Measurements from ENCODE around the gene CNKSR1.

The CNKSR1 gene, protein sequence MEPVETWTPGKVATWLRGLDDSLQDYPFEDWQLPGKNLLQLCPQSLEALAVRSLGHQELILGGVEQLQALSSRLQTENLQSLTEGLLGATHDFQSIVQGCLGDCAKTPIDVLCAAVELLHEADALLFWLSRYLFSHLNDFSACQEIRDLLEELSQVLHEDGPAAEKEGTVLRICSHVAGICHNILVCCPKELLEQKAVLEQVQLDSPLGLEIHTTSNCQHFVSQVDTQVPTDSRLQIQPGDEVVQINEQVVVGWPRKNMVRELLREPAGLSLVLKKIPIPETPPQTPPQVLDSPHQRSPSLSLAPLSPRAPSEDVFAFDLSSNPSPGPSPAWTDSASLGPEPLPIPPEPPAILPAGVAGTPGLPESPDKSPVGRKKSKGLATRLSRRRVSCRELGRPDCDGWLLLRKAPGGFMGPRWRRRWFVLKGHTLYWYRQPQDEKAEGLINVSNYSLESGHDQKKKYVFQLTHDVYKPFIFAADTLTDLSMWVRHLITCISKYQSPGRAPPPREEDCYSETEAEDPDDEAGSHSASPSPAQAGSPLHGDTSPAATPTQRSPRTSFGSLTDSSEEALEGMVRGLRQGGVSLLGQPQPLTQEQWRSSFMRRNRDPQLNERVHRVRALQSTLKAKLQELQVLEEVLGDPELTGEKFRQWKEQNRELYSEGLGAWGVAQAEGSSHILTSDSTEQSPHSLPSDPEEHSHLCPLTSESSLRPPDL

DNA sequence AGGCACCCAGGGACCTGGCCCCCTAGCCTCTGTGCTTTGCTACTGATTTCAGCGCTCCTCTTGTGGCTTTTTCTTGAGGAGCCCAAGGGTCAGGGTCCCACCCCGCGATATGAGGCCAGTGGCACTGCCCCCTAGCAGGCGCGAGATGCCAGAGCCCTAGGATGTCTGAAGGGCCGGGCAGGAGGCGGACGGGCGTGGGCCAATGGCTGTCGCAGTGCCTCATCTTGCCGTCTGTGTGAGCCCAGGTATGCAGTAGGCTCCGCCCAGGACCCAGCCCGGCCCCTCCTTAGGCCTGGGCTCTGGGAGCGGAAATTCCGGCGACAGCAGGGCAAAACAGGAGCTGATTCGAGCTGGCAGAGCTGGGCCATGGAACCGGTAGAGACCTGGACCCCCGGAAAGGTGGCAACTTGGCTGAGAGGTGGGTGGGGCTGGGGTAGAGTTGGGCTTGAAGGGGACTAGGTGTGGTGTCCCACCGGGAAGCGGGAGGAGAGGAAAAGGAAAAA is at the start of gene CNKSR1:
Gene CNKSR1 (plus strand): TSS at position 310 of the 503 bp plus-strand sequence. CDS start 57 bp downstream, at position 367.
- no peak for DNase-seq

DNA sequence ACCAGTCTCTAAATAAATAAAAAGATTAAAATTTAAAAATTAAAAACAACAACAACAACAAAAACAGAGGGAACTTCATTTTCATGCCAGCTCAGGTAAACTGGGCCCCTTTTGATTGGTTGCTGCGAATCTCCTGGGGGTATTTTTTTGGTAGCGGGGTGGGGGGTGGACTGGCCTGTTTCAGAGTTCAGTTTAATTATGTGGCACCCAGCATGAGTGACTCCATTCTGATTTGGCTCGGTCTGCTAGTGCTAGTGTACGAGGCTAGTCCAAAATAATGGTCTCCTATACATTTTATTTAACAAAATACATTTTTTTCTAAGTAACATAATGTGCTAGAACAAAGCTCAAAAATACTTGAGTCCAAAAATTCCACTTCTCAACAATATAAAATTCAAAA is 47.5 kb upstream of the CNKSR1 start:
- DNase-seq, result no peak

DNA sequence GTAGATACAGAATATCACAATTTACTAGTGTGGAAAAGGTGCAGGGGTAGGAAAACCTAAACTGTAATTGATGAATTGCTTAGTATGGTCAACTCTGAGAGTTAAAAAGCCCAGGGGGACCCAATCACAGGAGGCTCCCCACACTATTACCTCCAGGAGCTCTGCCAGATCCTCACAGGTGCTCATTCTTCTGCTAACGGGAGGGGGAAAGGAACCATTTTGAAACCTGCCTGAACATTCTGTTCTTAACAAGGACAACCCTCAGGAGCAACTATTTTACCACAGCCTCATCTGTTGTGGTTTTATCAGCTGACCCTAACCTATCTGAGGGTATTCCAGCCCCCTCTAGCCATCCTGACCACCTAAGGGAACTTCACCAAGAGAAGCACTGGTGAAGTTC is 46.6 kb upstream of the CNKSR1 start:
- no peak for DNase-seq

DNA sequence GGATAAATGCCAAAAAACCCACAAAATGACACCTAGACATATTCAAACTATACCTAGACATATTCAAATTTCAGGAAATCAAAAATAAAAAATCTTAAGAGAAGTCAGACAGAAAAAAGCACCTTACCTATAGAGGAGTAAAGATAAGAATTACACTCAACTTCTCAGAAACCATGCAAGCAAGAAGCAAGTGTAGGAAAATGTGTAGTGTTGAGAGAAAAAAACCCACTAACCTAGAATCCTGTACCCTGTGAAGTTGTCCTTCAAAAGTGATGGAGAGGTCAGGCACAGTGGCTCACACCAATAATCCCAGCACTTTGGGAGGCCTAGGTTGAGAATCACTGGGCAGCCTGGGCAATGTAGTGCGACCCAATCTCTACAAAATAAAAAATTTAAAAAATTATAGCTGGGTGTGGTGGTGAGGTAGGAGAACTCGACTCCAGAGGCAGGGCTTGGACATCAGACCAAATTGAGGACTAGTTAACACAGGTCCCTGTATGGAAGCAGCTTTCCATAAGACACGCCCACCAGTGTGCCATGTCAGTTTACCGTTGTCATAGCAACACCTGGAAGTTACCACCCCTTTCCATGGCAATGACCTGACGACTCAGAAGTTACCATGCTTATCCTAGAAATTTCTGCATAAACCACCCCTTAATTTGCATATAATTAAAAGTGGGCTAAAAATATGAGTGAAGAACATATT is 45.0 kb upstream of the CNKSR1 start:
- no peak for DNase-seq

DNA sequence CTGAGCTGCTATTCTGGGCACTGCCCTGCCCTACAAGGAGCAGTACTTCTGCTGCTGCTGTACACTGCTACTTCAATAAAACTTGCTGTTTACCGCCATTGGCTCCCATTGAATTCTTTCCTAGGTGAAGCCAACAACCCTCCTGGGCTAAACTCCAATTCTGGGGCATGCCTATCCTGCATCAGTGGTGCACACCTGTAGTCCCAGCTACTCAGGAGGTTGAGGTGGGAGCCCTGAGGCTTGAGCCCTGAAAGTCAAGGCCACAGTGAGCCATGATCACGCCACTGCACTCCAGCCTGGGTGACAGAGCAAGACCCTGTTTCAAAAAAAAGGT is 44.5 kb upstream of the CNKSR1 start:
- no peak for DNase-seq

DNA sequence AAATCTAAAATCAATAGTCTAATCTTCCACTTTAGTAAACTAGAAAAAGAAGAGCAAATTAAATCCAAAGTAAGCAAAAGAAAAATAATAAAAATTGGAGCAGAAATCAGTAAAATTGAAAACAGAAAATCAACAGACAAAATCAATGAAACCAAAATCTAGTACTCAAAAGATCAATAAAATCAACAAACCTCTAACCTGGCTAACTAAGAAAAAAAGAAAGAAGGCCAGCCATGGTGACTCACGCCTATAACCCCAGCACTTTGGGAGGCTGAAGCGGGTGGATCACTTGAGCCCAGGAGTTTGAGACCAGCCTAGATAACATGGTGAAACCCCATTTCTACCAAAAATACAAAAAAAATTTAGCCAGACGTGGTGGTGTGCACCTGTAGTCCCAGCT is 42.8 kb upstream of the CNKSR1 start:
- DNase-seq, result no peak

DNA sequence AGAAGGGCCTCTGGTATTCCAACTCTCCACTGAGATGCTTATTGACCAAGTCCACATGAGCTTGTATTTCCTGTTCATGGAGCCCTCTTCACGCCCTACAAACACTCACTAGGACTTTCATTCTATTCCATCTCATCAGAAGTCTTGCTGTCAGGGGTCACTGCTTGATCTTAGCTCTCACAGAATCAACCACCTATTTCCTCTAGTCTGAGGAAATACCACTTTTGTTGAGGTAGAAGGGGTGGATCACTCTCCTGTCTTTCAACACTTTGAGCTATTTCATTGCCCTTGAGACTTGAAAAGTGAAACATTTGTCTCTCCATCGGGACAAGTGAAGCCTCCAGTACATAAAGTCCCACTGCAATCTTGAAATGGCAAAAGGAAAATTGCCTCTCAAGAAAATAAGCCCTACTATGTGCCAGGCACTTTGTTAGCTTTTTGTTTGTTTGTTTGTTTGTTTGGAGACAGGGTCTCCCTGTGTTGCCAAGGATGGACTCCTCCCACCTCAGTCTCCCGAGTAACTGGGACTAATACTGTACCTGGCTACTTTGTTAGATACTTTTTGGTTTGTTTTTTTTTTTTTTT is 38.2 kb upstream of the CNKSR1 start:
- DNase-seq, result no peak

DNA sequence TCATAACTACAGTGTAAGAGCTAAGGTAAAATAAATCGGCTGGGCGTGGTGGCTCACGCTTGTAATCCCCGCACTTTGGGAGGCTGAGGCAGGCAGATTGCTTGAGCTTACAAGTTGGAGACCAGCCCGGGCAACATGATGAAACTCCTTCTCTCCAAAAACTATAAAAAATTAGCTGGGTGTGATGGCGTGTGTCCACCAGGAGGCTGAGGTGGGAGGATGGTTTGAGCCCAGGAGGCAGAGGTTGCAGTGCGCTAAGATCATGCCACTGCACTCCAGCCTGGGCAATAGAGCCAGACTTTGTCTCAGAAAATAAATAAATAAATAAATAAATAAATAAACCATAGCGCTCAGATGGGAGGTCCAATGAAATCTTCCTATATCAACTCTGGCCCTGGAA is 35.1 kb upstream of the CNKSR1 start:
- DNase-seq, result no peak

DNA sequence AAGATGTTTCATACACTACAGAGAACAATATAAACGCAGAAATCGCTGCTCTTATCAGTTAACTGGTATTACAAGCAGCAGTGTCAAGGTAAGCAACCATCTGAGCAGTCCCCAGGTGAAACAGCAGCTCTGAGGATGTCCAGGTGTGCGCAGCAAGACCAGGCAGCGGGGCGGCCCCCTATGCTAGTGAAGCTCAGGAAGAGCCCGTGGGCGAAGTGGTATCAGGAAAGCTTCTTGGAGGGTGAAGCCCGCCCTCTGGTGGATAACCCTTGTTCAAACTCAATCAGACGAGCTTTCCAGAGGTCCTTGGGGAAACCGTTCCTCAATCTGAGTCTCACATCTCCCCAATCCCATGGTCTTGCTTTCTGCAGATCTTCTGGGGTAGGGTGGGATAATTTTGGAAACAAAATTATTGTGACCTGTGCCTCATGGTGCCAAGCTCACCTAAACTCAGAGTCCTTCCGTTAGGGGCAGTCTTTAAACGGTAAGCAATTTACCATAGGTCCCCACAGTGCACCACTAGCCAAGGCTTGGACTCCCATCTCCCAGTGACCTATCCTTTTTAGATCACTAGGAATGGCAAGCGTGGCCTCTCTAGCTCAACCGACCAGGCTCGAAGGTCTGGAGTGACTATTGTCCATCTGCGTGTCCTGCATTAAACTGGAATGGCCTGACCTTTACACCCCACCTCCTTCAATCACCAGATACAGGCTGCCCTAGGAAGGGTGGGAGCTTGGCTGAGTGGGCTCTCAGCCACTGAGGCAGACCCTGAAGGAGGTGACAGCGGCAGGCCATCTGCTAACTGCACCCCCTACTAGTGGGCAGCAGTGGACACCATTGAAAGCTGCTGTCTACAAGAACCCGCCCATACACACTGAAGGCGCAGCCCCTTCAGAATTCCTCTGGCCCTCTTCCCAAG is 32.0 kb upstream of the CNKSR1 start:
- DNase-seq, result peak; percentile 68 to 71

DNA sequence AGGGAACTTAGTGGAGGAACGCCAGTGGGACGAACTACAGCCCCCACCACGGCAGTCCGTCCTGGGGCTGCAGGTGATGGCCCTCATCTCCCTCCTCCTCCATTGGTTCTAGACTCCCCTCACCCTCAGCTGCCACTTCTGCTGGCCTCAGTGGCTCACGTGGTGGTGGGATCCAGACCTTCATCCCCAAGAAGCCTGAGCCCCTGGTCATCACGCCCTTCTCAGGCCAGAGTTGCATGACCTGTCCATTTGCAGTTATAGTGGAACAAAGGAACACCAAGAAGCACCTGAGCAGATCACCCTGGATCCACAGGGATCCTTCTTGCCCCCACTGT is 31.4 kb upstream of the CNKSR1 start:
- DNase-seq, result no peak

DNA sequence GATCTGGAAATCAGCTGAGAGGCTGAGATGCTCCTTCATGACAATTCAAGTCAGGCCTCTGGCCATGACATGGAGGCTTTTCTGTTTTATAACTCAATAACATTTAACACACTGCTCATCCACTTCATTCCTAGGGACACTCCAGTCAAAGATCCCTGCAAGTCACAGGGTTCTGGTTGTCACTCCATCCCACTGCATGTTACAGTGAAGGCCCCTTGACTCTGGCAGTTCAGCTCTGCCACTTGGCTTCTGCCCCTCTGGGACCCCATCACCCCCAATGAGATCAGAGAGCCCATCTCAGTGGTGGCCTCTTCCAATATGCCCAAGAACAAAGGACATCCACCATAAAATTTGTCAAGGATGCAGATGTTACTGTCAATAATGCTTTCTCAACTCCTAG is 28.4 kb upstream of the CNKSR1 start:
- DNase-seq, result no peak

DNA sequence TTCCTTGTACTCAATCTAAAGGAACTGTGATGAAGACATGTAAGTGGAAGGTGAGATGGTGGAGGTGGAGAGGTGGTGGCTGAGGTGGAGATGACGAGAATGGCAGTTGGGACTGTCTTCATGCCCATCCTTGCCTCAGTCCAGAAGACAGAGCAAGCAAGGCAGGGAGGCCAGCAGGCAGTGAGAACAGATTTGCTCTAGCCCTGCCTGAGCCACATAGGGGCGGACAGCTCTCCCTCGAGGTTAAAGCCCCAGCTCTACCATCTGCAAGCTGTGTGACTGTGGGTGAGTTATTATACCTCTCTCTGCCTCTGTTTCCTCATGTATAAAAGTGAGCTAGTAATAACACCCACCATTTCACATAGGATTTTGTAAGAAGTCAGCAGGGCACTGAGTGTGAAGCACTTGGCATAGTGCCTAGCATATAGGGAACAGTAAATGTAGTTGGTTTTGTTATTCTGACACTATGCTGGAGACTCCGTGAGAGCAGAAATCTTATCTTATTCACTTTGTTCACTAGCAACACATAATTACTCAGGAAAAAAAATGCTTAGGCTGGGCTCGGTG is 23.2 kb upstream of the CNKSR1 start:
- DNase-seq, result no peak

DNA sequence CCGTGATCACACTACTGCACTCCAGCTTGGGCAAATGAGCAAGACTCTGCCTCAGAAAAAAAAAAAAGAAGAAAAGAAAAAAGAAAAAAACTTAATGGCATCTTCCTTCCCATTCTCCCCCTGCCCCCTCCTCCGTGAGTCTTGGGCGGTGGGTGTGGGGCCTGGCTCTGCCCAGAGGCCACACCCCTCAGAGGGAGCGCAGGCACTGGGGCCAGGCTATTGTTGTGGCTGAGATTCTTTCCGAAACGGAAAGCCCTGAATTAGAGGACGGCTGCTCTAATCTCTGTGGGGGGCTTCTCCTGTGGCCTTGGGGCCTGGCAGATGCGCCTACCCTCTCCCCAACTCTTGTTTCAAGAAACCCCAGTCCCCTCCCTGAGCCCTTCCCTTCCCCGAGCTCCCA is 22.5 kb upstream of the CNKSR1 start:
- no peak for DNase-seq

DNA sequence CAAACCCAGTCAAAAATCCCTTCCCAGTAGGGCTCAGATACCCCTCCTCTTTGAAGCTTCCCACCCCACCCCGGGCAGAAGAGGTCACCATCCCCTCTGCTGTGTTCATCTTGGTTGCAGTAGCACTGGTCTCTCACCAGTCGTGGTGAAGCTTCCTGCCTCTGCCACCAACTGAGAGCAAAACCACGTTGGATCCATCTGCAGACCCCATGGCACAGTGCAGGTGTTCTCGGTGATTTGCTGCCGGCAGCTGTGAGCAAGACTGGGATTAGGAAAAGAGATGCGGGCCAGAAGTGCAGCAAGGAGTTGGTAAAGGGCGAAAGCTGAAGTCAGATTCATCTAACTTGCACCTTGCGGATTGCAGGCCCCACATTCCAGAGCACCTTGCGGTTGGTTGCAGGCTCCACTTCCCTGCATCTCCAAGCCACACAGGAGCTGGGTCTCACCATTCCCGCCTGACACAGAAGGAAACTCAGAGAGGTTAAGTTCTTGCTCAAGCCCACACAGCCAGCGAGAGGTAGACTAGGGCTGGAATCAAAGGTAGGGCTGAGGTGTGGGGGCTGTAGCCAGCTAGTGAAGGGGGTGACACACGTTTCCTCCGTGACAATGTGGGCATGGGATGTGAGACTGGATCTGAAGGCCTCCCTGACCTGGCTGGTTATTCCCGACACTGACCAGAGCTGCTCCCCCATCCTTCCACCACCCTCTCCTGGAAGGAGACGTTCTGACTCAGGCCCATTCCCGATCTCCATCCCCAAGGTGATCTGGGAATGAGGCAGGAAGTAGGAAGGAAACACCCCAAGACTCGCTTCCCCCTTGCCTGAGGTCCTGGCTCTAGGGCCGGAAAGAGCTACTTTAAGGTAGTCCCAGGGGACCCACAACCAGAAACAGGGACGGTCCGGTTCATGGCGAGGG is 21.7 kb upstream of the CNKSR1 start:
- no peak for DNase-seq

DNA sequence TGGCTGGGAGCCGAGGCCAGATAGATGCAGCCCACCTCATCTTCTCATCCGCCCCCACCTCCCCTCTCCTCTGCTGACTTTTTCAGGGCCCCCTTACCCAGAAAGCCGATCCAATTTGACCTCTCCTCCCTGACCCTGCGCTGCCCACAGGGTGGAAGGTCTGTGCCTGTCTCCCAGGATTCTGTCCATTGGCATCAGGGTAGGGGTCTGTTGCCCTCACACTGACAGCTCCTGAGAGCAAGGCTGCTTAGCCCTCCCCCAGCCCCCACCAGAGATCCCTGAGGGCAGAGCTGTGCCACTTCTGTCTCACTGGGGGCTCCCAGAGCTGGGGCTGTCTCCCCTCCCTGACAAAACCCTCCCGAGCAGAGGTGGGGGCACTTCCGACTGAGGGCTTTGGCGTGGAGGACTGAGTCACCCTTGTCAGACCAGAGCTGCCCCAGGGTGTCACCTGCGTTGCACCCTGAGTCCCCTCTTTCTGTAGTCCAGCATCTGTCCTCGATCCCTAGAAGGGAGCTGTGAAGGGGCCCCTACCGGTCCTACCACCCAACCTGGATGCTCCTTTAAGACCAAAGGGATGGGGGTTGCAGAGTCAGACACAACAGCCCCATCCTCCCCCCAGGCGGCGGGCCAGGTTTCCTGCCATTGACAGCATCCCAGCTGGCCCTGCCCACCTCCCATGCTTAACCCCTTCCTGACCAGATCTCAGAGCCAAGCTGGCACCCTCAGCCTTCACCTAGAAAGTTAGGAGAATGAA is 20.8 kb upstream of the CNKSR1 start:
- no peak for DNase-seq

DNA sequence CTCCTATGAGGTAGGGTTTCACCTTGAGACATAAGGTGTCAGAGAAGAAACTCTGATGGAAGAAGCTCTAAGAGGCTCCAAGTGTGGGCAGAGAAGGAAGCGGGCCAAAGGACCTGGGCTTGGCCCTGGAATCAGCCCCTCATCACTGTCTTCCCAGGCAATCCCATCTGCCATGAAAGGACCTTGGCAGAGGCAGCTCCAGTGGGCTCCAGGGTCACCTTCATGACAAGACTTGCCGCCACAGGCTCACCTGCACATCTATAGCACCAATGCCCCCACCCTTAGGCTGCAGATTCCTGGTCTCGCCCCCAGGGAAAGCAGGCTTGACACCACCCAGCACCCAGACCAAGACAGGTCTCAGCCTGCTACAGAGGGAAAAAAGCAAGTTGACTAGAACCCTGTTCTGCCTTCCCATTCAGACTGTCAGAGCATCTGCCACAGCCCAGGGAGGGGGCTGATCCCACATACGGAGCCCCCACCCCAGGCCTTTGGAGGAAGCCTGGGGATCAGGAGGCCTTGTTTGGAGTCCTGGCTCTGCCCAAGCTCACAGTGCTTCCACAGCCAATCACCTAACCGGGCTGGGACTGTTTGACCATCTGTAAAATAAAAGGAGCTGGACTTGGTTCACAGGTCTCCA is 18.9 kb upstream of the CNKSR1 start:
- no peak for DNase-seq

DNA sequence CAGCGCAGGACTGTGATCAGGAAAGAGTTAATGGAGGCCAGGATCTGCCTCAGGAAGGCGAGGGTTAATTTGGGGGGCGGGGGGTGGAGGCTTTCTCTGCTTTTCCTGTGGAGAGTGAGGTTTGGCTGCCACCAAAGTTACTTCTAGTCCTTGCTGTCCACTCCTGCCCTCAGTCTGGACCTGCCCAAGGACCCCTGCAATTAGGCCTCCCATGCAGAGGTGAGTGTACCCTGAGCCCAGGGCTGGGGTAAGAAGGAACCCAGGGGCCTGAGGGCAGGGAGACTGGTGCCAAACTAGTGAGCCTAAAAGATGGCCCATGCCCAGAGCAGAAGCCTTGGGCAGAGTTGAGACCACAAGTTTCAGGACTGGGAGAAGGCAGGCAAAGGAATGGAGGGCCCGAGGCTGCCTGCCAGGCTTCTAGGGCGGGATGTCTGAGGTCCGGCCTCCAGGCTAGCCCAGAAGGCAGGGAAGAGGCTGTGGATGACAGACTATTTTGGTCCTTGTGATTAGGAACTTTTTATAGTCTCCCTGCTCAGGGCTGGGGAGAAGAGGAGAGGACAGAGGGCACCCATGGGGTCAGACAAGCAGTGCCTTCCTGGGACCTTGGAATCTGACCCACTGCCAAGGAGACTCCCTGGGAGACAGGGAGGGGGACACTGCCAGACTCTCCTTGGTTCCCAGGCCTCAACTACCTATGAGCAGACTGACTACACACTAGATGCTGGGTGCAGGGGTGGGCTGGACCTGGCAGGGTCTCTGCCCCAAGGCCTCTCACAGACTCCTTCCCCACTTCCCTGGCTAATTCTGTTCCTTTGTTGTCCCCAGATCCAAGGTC is 18.2 kb upstream of the CNKSR1 start, which contains the start of gene FAM110D:
Gene FAM110D (plus strand): TSS at position 172 of the 835 bp plus-strand sequence. CDS start 2,213 bp downstream, outside the sequence.
- DNase-seq, result no peak

DNA sequence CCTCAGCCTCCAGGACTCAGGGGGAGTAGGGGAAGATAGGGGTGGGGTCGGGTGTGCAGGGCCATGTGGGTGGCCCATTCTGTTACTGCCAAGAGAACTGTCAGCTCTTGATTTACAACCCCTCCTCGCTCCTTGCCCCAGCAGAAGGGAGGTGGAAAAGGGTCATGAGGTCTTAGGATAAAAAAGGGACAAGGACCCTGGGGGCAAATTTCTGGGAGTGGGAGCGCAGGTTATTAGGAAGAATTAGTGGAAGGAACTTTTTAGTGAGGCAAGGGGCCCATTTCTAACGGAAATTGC is 17.6 kb upstream of the CNKSR1 start:
- no peak for DNase-seq
